K562 (cell line): ENCODE results near the gene RFNG. TPM values are rescaled to one million over a fixed set of nuclear protein-coding genes. Genes with fewer than 3 reads are reported as not detected.

Experiments used
- ATAC-seq: fragments of 200-7000 bp; cut with Tn5 transposase; 3 replicates; pipeline ENCODE4 v1.9.1; 2020; ENCODE audit warnings: moderate library complexity
- BruUV-seq: library from RNA; stranded (reverse); fragments of 400-500 nt; replicated peaks from 2 replicates; lab custom pipeline; 2021; lab: Mats Ljungman, UMichigan
- CTCF ChIA-PET: fragments of 300-600 bp; formaldehyde crosslinking; extraction: SDS; loops from one replicate; lab custom pipeline; 2021; ENCODE audit warnings: low intra/inter-chr PET ratio; lab: Yijun Ruan, JAX
- POLR2A ChIA-PET: fragments of 300-600, 350-650 bp; sonication (Branson Sonifier 250); formaldehyde crosslinking; extraction: SDS; loops from one replicate; lab custom pipeline; 2021; ENCODE audit warnings: antibody characterized with exemption, inconsistent platforms; lab: Yijun Ruan, JAX
- DNase-seq, 4 experiments: peaks; one replicate each; pipeline versions ENCODE4 v3.0.0 to v3.0.0-alpha.2; 2011 to 2018; ENCODE audit warnings: low spot score in 3 of 4, mixed read lengths in 3 of 4; ENCODE audit errors: extremely low read depth in 1 of 4
- FAIRE-seq: peaks from 2 replicates; lab custom pipeline; 2011; peaks lifted over from hg19 to GRCh38; lab: Jason Lieb, UNC
- H2AFZ ChIP-seq: 2 replicates; pipeline ENCODE4 v1.6.0; 2011; ENCODE audit warnings: low read depth, low read length, control low read depth, inconsistent platforms
- H3K27ac ChIP-seq: fragments of 200-600 bp; 3 replicates; pipeline ENCODE4 v1.8.0; 2011; ENCODE audit warnings: low read depth, mild to moderate bottlenecking, control low read depth, inconsistent platforms, low read length, moderate library complexity, mixed read lengths; ENCODE audit errors: extremely low read depth
- H3K27me3 ChIP-seq, 2 experiments: fragments of 300-600 bp in 1 of 2; 2 replicates in 1 of 2; 3 replicates in 1 of 2; pipeline versions ENCODE4 v1.6.0 to v1.8.0; 2011; ENCODE audit warnings: inconsistent platforms in 2 of 2, low read length in 2 of 2, mild to moderate bottlenecking in 1 of 2, mixed read lengths in 1 of 2, moderate library complexity in 1 of 2; ENCODE audit not compliant: control insufficient read depth in 2 of 2, insufficient read depth in 2 of 2
- H3K36me3 ChIP-seq: fragments of 300-600 bp; 3 replicates; pipeline ENCODE4 v1.8.0; 2011; ENCODE audit warnings: mild to moderate bottlenecking, low read length, inconsistent platforms; ENCODE audit not compliant: control insufficient read depth, insufficient read depth
- H3K4me1 ChIP-seq, 2 experiments: fragments of 200-600 bp in 1 of 2; replicated peaks in 1 of 2; 2 replicates in 1 of 2; 3 replicates in 1 of 2; pipeline versions ENCODE4 v1.5.1 to v1.8.0; 2011; ENCODE audit warnings: inconsistent platforms in 2 of 2, low read length in 2 of 2, mild to moderate bottlenecking in 1 of 2, mixed read lengths in 1 of 2, moderate library complexity in 1 of 2; ENCODE audit not compliant: control insufficient read depth in 2 of 2, insufficient read depth in 2 of 2
- H3K4me2 ChIP-seq: 2 replicates; pipeline ENCODE4 v1.6.1; 2011; ENCODE audit warnings: low read length, control low read depth, inconsistent platforms, mixed read lengths; ENCODE audit not compliant: insufficient read depth
- H3K4me3 ChIP-seq: fragments of 200-600 bp; sonication (generic), shearing (Covaris generic); 2 replicates; pipeline ENCODE4 v1.5.1; 2016; ENCODE audit warnings: control low read depth, inconsistent platforms
- H3K79me2 ChIP-seq: fragments of 200-600 bp; 3 replicates; pipeline ENCODE4 v1.8.0; 2011; ENCODE audit warnings: low read length, inconsistent platforms; ENCODE audit not compliant: control insufficient read depth, insufficient read depth
- H3K9ac ChIP-seq, 2 experiments: 2 replicates each; pipeline versions ENCODE4 v1.6.0 to v1.6.1; 2011; ENCODE audit warnings: low read depth in 2 of 2, low read length in 2 of 2, control low read depth in 1 of 2, inconsistent platforms in 1 of 2, mild to moderate bottlenecking in 1 of 2, mixed read lengths in 1 of 2; ENCODE audit not compliant: insufficient read depth in 1 of 2
- H3K9me1 ChIP-seq: one replicate; pipeline ENCODE4 v1.6.0; 2011; ENCODE audit warnings: inconsistent platforms, mild to moderate bottlenecking, low read length, moderate library complexity; ENCODE audit not compliant: control insufficient read depth, insufficient read depth
- H3K9me3 ChIP-seq: replicated peaks from 2 replicates; pipeline ENCODE4 v1.5.1; 2011; ENCODE audit warnings: low read depth, low read length, inconsistent platforms; ENCODE audit not compliant: control insufficient read depth, insufficient read depth
- H4K20me1 ChIP-seq: replicated peaks from 2 replicates; pipeline ENCODE4 v1.6.1; 2011; ENCODE audit warnings: low read length, inconsistent platforms, mixed read lengths; ENCODE audit not compliant: control insufficient read depth, insufficient read depth
- CBX8 ChIP-seq: fragments of 200-600 bp; sonication (generic); IDR thresholded peaks from 2 replicates; pipeline ENCODE4 v1.6.1; 2012; ENCODE audit warnings: borderline replicate concordance, mixed run types, low read depth, mild to moderate bottlenecking, moderate library complexity, mixed read lengths, low read length, control low read depth, inconsistent platforms; ENCODE audit not compliant: poor library complexity, severe bottlenecking; ENCODE audit errors: extremely low read depth
- EP300 ChIP-seq: IDR thresholded peaks from 2 replicates; pipeline ENCODE4 v1.6.1; 2012; ENCODE audit warnings: low read length, improper control_type of control experiment
- KAT7 ChIP-seq: sonication (generic); formaldehyde crosslinking; IDR thresholded peaks from 2 replicates; pipeline ENCODE4 v1.8.0; 2022; ENCODE audit warnings: missing genetic modification reagents, mild to moderate bottlenecking, borderline replicate concordance
- MAFF ChIP-seq: IDR thresholded peaks from 2 replicates; pipeline ENCODE4 v1.6.1; 2012; ENCODE audit warnings: low read length, improper control_type of control experiment
- NFXL1 ChIP-seq: fragments of 450-650 bp; formaldehyde crosslinking; IDR thresholded peaks from 2 replicates; pipeline ENCODE4 v1.4.0; 2021; ENCODE audit warnings: mild to moderate bottlenecking
- POLR2G ChIP-seq: fragments of 200-400 bp; formaldehyde crosslinking; IDR thresholded peaks from 2 replicates; pipeline ENCODE4 v1.6.1; 2017; ENCODE audit warnings: low read depth, mild to moderate bottlenecking, antibody characterized with exemption, low read length, moderate library complexity
- U2AF2 ChIP-seq: fragments of 200-400 bp; formaldehyde crosslinking; optimal IDR thresholded peaks from 2 replicates; pipeline ENCODE3; 2017; ENCODE audit warnings: low read depth, mild to moderate bottlenecking, low read length
- WGBS: fragments of 100-300 bp; shearing (Covaris generic); methylation state at CpG from one replicate; pipeline ENCODE4 v1.1.6; 2016; ENCODE audit warnings: low coverage, mixed read lengths; ENCODE audit not compliant: insufficient coverage; ENCODE audit errors: missing lambda C conversion rate; 5-methylcytosine and 5-hydroxymethylcytosine counted together
- in situ Hi-C: fragments of 300-500 bp; cut with MboI; formaldehyde crosslinking; loops from 4 replicates; pipeline ENCODE4 v1.15.0; 2018; ENCODE audit warnings: inconsistent platforms, mixed read lengths
- intact Hi-C: fragments of 100-400 bp; cut with micrococcal nuclease; formaldehyde crosslinking; loops from 2 replicates; pipeline ENCODE4 v1.14.2; 2022
- polyA plus RNA-seq, 8 experiments: library from polyadenylated mRNA; depleted of rRNA in 4 of 8; stranded (reverse) in 5 of 8; unstranded in 3 of 8; fragments of >200 nt; fragmentation: Nextera tagmentation in 2 of 8; fragmentation: Illumina TruSeq in 1 of 8; extraction: Ambion mirVana in 2 of 8; extraction: Trizol in 1 of 8; gene quantifications; 2 replicates each; pipeline versions ENCODE4 v1.2.1 to v1.2.3, GENCODE V29; 2011 to 2014; ENCODE audit warnings: inconsistent platforms in 1 of 8, missing spikeins in 1 of 8
- total RNA-seq, 7 experiments: library from RNA; depleted of rRNA in 6 of 7; stranded (reverse); fragments of >200 nt in 6 of 7; fragmentation: Illumina TruSeq in 2 of 7; extraction: Trizol in 2 of 7; gene quantifications; 2 replicates each; pipeline versions ENCODE4 v1.2.1 to v1.2.3, GENCODE V29; 2011 to 2021; ENCODE audit warnings: low replicate concordance in 1 of 7
- TF ChIP-seq, protein P1 (sequence below), 2 experiments: IDR thresholded peaks; 2 replicates each; pipeline ENCODE4 v1.6.1; 2012; ENCODE audit warnings: improper control_type of control experiment in 2 of 2, low read depth in 2 of 2, low read length in 2 of 2, borderline replicate concordance in 1 of 2

The RFNG gene
- total and polyA plus RNA-seq, 9 of the 15 experiments (the other 6 are each of a cell fraction or from before 2014, with no cell fraction given) = 0.32 to 32.8 (median 9.5) TPM

DNA sequence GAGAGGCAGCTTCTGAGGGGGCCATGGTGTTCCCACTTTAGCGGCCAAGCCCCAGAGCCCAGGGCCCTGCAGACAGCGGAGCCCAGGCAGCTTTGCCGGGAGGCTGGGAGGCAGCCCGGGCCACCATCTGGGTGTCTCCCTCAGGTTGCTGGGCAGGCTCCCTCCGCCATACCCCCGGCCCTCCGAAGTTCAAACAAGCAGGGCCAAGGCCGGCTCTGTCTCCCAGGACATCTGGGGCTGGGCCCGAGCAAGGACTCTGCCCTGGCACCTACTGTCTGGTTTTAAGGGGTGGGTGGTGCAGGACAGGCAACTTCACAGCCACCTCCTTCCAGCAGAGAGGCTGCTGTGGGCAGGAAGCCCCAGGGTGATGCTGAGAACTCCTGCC is 11.4 kb upstream of the RFNG start:
- Histone ChIP-seq H3K9ac (peak overlapping the region in 1 of 2 experiments; percentile 70; a peak in 2 of 4 replicates), H3K4me2 (no peak overlapping the region), H3K27ac (no peak overlapping the region), H4K20me1 (no peaks in the 10 kb centered on the region; the same call in none of the 2 replicates), H3K4me3 (no peak overlapping the region), H2AFZ (no peak overlapping the region), H3K9me3 (no peaks in the 10 kb centered on the region), H3K4me1 (peaks cover 3 to 76% of the 10 kb centered on the region in 2 experiments; a peak in 3 of 5 replicates), H3K9me1 (no peaks in the 10 kb centered on the region), H3K36me3 (peaks cover 64% of the 10 kb centered on the region; the same call in 2 of the 3 replicates), H3K79me2 (peaks cover 28% of the 10 kb centered on the region), H3K27me3 (no peaks in the 10 kb centered on the region)
- WGBS = 100% methylated on average over 9 of the region's 9 CpGs
- FAIRE-seq (no peak), ATAC-seq (no peak), DNase-seq (no peak)
- TF ChIP-seq CBX8 (no peak), KAT7 (CRISPR knock-in tag) (no peak), POLR2G (peak; percentile 59; the same call in 1 of the 2 replicates), EP300 (no peak), NFXL1 (CRISPR knock-in tag) (no peak), U2AF2 (no peak), MAFF (no peak)
- TF ChIP-seq, protein P1, sequence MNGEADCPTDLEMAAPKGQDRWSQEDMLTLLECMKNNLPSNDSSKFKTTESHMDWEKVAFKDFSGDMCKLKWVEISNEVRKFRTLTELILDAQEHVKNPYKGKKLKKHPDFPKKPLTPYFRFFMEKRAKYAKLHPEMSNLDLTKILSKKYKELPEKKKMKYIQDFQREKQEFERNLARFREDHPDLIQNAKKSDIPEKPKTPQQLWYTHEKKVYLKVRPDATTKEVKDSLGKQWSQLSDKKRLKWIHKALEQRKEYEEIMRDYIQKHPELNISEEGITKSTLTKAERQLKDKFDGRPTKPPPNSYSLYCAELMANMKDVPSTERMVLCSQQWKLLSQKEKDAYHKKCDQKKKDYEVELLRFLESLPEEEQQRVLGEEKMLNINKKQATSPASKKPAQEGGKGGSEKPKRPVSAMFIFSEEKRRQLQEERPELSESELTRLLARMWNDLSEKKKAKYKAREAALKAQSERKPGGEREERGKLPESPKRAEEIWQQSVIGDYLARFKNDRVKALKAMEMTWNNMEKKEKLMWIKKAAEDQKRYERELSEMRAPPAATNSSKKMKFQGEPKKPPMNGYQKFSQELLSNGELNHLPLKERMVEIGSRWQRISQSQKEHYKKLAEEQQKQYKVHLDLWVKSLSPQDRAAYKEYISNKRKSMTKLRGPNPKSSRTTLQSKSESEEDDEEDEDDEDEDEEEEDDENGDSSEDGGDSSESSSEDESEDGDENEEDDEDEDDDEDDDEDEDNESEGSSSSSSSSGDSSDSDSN (IDR thresholded peaks at IDR 0.05; ENCODE audit: borderline replicate concordance in 1 of 2, low read depth in 2 of 2, low read length in 2 of 2) = no peak
- CTCF ChIA-PET = no interaction called here
- intact Hi-C loops (no loop called here), in situ Hi-C loops (no loop called here)
- POLR2A ChIA-PET = interaction anchor here (0.6 to 2.4 kb wide), 3 partner anchors 9 to 24 kb away, joined by 4 to 11 read pairs (median 5); no protein-coding TSS in a partner anchor
- no TSS peak for BruUV-seq
